ENCODE results near the gene PGLYRP1.

PGLYRP1 gene, protein sequence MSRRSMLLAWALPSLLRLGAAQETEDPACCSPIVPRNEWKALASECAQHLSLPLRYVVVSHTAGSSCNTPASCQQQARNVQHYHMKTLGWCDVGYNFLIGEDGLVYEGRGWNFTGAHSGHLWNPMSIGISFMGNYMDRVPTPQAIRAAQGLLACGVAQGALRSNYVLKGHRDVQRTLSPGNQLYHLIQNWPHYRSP

DNA sequence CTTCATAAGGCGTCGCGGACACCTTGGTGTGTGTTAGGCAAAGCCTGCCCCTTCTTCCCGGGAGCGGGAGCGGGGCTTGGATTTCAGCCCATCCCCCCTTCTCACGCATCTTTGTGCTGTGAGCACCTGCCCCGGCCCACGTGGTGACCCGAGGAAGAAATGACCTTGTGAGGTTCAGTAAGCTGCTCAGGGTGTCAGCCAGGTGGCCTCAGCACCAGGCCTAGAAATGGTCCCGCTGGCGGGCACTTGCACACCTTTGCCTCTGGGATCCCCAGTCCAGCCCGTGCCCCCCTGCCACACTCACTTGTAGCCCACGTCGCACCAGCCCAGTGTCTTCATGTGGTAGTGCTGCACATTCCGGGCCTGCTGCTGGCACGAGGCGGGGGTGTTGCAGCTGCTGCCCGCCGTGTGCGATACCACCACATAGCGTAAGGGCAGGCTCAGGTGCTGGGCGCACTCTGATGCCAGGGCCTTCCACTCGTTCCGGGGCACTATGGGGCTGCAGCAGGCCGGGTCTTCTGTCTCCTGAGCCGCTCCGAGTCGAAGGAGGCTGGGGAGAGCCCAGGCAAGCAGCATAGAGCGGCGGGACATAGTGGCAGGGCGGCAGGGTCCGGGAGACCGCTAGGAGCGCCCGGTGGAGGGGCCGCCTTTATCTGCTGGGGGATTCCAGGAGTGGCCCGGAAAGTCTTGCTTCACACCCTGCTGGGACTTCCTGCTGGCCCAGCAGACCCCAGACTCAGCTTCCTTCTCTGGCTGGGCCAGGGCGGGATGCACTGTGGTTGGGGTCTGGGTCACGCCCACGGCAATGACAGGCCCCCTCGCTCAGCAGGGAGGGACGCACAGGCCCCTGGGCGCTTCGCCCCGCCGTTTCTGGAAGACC is at the start of gene PGLYRP1:
TSS of gene PGLYRP1 (minus strand) at position 623 of the 880 bp plus-strand sequence. CDS start at position 591, 32 bp downstream.
- intact Hi-C loops (cut with DNase I), result no loop called here
- peak in 6 of 42 donors; percentile 11 to 34 (median 25) for DNase-seq

DNA sequence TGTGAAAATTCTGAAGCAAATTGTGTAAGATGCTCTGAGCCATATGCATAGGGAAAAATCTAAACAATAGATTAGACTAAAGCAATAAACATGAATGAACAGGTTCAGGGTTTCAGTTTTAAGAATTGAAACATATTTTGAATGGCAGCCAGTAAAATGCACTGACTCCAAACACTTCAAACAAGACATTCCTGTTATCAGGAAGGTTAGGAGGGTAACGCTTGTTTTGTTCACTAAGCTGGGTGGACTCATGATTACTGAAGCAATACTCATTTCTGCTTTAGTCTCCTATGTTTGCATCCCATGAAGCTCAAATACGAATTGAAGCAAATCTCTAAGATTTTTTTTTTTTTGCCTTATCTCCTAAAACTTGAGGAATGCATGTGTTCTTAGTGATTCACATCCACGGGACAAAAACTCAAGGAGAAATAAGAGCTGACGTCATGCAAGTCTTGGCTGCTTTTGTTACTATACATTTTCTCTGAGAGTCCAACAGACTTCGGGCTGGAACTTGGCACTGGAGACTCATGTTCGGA is 47.0 kb upstream of the PGLYRP1 start:
- intact Hi-C loops (cut with DNase I), result no loop called here
- DNase-seq, result no peak

DNA sequence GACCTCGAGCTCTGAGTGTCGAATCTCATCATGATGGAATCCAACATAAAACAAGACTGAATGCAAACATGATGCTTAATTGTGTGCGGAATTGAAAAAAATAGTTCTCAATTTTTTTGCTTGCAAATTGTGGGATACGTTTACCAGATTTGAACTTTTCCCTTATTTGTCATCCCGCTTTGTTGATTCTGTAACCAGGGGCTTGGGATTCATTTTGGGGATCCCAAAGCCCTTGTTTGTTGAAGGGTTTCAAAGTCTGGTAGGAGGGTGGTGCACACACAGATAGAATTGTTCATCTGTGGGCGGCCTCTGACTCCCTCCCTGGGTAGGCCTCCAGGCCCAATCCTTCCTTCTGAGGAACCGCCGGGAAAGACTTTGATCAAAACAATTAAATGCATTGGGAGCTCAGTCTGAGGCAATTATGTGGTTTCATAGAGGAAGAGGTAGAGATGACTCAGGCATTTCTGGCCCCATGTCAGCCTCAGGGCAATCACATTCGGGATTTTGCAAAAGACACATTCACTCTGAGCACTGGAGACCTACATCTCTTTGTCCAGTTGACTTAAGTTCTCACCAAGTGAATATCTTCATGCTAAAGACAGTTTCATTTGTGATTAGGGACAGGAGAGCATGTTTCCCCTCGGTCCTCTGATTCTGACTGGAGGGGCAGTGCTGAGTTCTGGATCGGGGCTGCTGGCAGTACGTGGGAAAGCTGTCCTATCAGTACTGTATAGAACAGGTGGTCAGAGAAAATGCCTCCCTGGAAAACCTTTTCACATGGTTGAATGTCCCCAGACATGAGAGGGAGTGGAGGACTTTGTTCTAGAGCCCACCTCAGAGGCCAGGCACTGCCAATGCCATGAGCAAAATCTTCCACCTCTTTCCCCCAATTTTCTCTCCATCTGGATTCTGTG is 45.7 kb upstream of the PGLYRP1 start:
- no peak for DNase-seq
- intact Hi-C loops (cut with DNase I), result no loop called here

DNA sequence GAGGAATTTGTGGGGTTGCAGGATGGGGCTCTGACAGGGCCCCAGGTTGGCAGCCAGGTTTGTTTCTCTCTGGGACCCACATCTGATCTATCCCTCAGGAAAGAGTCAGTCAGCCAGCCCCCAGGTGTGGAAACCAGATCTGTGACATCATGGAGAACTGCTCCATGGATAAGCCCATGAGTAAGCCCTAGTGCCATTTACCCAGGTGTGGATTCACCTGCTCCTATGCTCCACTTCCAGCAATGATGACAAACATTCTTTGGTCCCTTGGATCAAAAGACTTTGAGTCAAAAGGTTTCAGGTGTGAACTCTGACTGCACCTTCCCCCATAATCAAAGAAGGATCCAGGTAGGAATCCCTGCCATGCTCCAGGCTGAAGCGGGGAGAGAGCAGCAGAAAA is 44.8 kb upstream of the PGLYRP1 start:
- intact Hi-C loops (cut with DNase I), result no loop called here
- no peak for DNase-seq

DNA sequence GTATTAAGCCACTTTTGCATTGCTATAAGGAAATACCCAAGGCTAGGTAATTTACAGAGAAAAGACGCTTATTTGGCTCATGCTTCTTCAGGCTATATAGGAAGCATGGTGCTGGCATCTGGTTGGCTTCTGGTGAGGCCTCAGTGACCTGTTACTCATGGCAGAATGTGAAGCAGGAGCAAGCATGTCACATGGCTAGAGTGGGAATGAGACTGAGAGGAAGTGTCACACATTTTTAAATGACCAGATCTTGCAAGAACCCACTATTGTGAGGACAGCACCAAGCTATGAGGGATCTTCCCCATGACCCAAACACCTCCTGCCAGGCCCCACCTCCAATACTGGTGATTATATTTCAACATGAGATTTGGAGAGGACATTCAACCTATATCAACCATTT is 43.6 kb upstream of the PGLYRP1 start:
- intact Hi-C loops (cut with DNase I), result no loop called here
- no peak for DNase-seq

DNA sequence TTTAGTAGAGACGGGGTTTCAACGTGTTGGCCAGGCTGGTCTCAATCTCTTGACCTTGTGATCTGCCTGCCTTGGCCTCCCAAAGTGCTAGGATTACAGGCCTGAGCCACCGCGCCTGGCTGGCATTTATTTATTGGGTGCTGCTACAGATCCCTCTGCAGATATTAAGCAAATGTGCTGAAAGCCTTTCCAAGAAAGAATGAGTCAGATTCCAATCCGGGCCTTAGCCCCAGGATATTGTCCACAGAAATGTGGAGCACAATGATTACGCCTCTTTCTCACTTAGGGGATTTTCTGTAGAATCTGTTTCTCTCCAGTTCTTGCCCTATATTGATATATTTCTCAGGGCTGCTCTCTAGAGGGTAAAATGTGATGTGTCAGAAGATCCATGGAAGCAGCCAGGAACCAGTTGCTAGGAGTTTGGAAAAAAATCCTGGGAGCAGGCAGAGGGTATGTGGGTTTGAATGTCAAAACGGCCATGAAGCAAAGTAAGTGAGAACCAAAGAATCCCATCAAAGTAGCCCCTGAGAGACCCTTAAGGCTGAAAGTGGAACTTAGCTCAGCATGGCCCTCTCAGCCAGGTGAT is 42.7 kb upstream of the PGLYRP1 start:
- DNase-seq, result no peak
- intact Hi-C loops (cut with DNase I), result no loop called here

DNA sequence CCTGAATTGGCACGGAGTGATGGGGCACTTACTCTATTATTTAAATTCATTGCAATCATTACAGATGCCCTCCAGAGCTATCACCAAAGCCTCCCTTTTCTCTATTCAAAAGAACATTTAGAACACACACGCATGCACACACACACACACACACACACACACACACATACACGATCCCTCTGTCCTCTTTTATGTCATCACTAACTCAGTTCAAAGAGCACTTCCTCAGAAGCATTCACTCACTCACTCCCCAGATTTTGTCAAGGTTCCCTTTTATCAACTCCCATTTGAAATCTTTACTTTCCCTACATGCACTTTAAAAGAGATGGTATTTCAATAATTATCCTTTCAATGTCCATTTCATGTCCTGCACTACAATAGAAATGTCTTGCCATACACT is 40.3 kb upstream of the PGLYRP1 start:
- DNase-seq, result no peak
- intact Hi-C loops (cut with DNase I), result no loop called here

DNA sequence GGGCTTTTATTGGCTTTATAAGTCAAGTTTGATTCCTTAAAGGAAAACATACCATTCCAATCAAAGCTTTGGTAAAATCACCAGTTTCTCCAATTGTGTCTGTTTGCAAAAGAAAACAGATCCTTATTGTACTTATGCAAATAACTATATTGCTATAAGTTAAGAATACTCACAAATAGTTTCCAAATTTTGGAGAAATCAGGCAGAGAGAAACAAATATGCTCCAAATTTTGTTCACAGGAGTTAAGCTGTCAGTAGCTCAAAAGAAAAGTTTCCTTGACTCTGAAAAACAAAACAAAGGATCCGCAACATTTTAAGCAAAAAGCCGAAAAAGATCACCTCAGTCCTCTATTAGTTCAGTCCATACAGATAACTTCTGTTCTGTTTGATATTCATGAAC is 37.2 kb upstream of the PGLYRP1 start:
- intact Hi-C loops (cut with DNase I), result no loop called here
- DNase-seq, result no peak

DNA sequence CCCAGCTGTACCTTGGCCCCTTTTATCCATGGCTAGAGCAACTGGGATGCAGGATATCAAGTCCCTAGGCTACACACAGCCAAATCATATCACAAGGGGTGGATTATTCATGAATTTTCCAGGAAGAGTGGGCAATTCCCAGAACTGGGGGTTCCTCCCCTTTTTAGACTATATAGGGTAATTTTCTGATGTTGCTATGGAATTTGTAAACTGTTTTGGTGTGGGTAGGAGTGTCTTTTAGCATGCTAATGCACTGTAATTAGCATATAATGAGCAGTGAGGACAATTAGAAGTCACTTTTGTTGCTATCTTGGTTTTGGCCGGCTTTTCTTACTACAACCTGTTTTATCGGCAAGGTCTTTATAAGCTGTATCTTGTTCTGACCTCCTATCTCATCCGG is 35.9 kb upstream of the PGLYRP1 start:
- intact Hi-C loops (cut with DNase I), result no loop called here
- DNase-seq, result no peak

DNA sequence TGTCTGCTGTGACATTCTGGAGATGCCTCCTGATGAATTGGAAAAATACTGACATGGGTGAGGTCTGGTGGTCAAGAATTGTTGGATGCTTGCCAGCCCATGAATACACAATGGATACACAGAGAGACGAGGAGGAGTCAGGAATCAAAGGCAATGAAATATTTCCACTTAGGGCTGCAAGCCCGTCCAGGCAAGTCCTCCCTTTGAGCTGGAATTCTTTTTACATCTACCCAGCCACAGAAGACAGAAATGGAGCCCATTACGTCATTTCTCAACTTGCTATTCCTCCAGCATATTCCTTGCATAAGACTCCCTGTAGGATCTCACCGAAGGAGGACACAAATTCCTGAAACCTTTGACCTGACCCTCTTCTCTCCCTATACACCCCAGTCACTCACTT is 33.7 kb upstream of the PGLYRP1 start:
- intact Hi-C loops (cut with DNase I), result no loop called here
- no peak for DNase-seq

DNA sequence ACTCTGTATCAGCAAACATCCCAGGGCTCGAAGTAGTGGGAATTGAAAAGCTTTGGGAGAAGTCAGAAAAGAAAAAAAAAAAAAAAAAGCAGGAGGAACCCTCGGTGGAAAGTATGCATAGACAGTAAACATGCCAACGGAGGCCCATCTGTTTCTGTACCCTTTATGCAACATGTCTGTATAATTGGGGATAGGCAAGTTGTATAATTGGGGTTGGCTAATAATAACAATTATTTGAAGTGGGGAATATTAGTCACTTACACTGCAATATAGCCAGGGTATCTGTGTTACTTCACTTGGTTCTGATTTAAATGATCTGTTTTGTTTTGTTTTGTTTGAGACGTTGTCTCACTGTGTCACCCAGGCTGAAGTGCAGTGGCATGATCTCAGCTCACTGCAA is 30.0 kb upstream of the PGLYRP1 start:
- intact Hi-C loops (cut with DNase I), result no loop called here
- no peak for DNase-seq

DNA sequence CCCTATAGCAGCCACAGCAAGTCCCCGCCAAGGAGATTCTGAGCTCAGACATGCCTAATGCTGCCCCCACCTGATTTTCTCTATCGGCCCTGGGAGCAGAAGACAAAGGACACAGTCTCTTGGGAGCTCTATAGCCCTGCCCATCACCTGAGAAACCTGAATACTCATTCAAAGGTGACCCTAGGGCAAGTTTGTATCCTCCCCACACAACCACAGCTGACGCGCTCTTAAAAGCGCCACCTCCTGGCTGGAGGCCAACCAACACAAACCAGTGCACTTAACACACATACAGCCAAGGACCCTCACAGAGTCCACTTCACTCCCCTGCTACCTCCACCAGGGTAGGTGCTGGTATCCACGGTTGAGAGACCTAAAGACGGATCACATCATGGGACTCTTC is 26.7 kb upstream of the PGLYRP1 start:
- intact Hi-C loops (cut with DNase I), result no loop called here

DNA sequence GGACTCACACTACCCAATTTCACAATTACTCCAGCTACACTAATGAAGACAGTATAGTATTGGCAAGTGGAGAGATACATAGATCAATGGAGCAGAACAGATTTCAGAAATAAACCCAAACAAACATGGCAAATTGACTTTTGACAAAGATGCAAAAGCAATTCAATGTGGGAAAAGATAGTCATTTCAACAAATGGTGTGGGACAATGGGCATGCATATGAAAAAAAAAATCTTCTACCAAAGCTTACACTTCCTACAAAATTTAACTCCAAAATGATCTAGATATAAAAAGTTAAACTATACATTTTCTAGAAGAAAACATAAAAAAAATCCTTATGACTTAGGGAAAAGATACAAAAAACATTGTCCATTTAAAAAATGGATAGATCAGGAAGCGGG is 20.7 kb upstream of the PGLYRP1 start:
- DNase-seq, result no peak
- intact Hi-C loops (cut with DNase I), result no loop called here

More for the DNA sequence above, 26.7 kb upstream of the PGLYRP1 start:
- DNase-seq, result no peak

DNA sequence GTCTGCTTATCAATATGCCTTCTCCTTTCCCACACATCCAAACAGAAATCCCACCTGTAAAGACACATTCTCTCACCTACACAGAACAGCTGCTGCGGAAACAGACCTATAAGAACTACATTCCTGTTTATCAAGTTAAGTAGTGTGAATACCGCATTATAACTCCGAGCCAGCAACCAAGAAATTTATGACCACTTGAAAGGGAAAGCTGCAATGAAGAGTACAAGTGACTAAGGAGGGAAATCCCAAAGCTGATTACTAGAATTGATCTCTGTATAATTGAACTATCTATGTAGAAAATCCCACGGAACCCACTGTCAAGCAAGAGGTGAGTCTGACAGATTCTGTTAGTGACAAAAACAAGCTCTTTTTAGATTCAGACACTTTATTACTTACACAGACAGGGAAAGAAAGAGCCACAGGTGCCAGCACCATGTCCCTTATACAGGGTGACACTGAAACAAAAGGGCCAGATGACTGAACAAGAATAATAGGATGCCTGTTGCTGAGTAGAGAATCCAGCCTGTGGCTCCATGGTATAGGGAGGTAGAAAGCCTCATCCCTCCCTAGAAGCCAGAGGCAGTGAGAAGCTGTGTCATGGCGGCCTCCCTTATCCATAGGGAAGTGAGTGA is 19.5 kb upstream of the PGLYRP1 start:
- intact Hi-C loops (cut with DNase I), result no loop called here
- DNase-seq, result no peak

DNA sequence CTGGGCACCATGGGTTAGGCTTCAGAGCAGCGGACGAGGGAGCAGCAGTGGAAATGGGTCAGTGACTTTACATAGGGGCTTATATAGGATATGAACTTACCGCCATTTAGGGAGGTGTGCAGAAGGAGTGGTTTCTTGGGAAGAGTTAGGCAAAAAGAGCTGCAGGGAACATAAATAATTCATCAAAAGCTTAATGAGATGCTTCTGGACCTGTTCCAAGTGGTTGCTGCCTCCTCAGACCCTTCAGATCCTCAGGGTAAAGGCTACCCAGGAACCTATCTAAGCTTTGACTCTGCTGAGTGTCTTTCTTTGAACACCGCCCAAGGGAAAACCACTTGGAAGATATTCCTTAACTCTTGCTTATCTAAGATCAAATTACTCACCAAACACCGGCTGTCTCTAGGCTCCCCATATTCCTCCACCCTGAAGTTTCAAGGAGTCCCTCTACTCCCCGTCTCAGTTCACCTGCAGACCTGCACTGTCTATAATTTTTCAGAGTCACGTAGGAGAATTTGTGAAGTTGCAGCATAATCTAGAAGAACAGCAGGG is 18.2 kb upstream of the PGLYRP1 start, which contains the start of gene IGFL4:
TSS of gene IGFL4 (minus strand) at position 51 of the 549 bp plus-strand sequence. CDS start at position 11, 40 bp downstream.
- DNase-seq, result no peak
- intact Hi-C loops (cut with DNase I), result no loop called here

DNA sequence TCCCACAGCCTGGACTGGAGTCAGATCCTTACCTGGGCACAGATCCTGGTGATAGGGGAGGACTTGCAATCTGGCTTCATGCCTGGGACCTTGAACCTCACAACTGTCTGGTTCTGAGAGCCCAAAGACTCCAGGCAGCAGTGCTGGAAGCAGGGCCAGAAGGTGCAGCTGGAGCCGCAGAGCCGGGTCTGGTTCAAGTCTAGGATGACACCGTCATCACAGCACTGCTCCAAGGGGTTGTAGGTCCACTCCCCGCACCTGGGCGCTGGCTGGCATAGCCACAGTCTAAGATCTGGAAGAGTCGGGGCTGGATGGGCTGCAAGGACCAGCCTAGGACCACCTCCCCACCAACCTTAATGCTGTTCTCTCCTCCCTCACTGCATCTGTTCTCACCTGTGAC is 17.3 kb upstream of the PGLYRP1 start:
- DNase-seq, result no peak
- intact Hi-C loops (cut with DNase I), result no loop called here

DNA sequence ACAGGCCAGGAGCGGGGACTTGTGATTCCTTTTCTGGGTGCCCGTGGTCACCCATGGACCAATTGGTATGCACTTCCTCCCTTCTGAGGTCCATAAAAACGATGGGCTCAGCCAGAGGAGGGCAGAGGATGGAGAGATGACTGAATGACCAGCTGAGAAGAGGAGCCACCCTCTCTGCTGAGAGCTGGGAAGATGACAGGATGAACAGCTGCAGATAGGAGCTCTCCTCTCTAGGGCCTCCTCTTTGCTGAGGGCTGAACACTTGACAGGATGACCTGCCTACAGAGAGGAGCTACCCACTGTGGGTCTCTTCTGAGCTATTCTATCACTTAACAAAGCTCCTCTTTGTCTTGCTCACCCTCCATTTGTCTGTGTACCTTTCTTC is 13.9 kb upstream of the PGLYRP1 start:
- intact Hi-C loops (cut with DNase I), result no loop called here
- no peak for DNase-seq

DNA sequence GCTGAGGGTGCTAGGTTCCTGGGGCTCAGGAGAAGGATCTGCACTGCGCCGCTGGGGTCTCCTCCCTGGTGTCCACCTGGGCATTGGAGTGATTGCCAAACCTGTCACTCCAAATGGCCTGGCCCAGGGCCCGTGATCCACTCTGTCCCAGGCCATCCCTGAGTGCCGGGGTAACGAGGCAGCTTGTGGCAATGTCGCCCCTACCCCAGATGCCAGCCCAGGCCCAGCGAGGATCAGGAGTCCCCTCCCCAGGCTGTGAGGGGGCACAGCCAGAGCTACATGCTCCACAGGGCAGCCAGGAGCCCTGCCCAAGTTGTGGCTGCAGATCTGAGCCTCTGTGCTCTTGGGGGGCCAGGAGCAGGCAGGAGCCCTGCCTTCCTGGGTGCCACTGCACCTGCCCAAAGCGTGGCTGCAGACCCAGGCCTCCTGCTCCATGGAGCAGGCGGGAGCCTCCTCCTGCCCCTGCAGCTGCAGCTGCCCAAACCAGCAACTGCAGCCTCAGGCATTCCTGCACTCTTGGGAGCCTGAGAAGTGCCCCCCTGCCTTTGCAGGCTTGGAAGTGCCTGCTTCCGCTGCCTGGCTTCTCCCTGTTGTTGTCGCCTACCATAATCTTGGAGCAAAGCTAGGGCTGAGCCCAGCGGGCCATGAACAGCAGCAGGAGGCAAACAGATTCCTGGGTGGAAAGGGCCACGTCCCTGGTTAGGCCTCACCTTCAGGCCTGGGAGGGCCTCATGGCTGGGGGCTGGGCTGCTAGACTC is 13.3 kb upstream of the PGLYRP1 start:
- intact Hi-C loops (cut with DNase I), result no loop called here
- DNase-seq, result no peak
